Transverse colon (tissue), 4 donors: ENCODE data around the gene STON2. TPM values are rescaled to one million over a fixed set of nuclear protein-coding genes. Genes with fewer than 3 reads are reported as not detected.
A peak's percentile ranks its signal among the peaks of the same experiment; 100 is the strongest.
"Not testable (repeated sequence)": the region's sequence is repeated elsewhere in the genome, so short reads cannot be mapped to it uniquely, and the experiment has no call there.

Experiments
- DNase-seq: peaks from one replicate; pipeline ENCODE4 v3.0.0-alpha.2; 2019
- H3K27ac ChIP-seq, 4 donors: fragments of 200-600 bp; sonication (generic); 2 replicates each; pipeline ENCODE4 v1.5.1; 2016 to 2018; ENCODE audit warnings: inconsistent platforms in 4 of 4
- H3K27me3 ChIP-seq: fragments of 200-600 bp; sonication (generic); 2 replicates; pipeline ENCODE4 v1.5.1; 2017; ENCODE audit warnings: inconsistent platforms
- H3K36me3 ChIP-seq, 4 donors: fragments of 200-600 bp; sonication (generic); 2 replicates each; pipeline ENCODE4 v1.5.1; 2017 to 2019; ENCODE audit warnings: inconsistent platforms in 4 of 4
- H3K4me1 ChIP-seq, 4 donors: fragments of 200-600 bp; sonication (generic); 2 replicates each; pipeline ENCODE4 v1.5.1; 2017 to 2020; ENCODE audit warnings: inconsistent platforms in 4 of 4
- H3K4me3 ChIP-seq, 4 donors: fragments of 200-600 bp; sonication (generic); 1 replicate in 1 of 4; 2 replicates in 3 of 4; pipeline versions ENCODE4 v1.5.1 to v1.6.1; 2017 to 2019; ENCODE audit warnings: inconsistent platforms in 4 of 4
- H3K9me3 ChIP-seq, 2 donors: fragments of 200-600 bp; sonication (generic); 2 replicates each; pipeline ENCODE4 v1.5.1; 2017 to 2019; ENCODE audit warnings: inconsistent platforms in 2 of 2
- CTCF ChIP-seq, 5 experiments: fragments of 200-600 bp in 3 of 5; fragments of 450-650 bp in 2 of 5; sonication (generic) in 3 of 5; IDR thresholded peaks; 1 replicate in 2 of 5; 2 replicates in 3 of 5; pipeline ENCODE4 v1.5.1; 2016 to 2017; ENCODE audit warnings: antibody characterized with exemption in 5 of 5, inconsistent platforms in 3 of 5, mild to moderate bottlenecking in 2 of 5, moderate library complexity in 1 of 5
- EP300 ChIP-seq: sonication (generic); formaldehyde crosslinking; IDR thresholded peaks from one replicate; pipeline ENCODE4 v1.6.1; 2017; ENCODE audit warnings: antibody characterized with exemption, low read depth
- POLR2A ChIP-seq: fragments of 450-650 bp; IDR thresholded peaks from one replicate; pipeline ENCODE4 v1.6.1; 2016; ENCODE audit warnings: antibody characterized with exemption, mild to moderate bottlenecking, moderate library complexity
- POLR2AphosphoS5 ChIP-seq, 3 donors: sonication (generic); formaldehyde crosslinking; IDR thresholded peaks; one replicate each; pipeline ENCODE4 v1.6.1; 2016; ENCODE audit warnings: antibody characterized with exemption in 3 of 3
- WGBS, 2 donors: methylation state at CpG; one replicate each; pipeline ENCODE4 v1.1.5; 2018; ENCODE audit warnings: low coverage in 1 of 2; 5-methylcytosine and 5-hydroxymethylcytosine counted together
- in situ Hi-C, 4 donors: fragments of 200-750 bp; cut with MboI; loops; one replicate each; pipeline versions ENCODE4 v1.15.0 to v1.15.1; 2017; ENCODE audit warnings: low sequenced_read_pairs in 3 of 4, low pct_ligation_motif_present in 1 of 4, low pct_unique_long_range_greater_than_20kb in 1 of 4
- intact Hi-C: fragments of 100-400 bp; cut with DNase I; formaldehyde crosslinking; loops from one replicate; pipeline ENCODE4 v1.15.1; 2023; ENCODE audit warnings: low total_unique reads
- total RNA-seq, 4 donors: library from RNA; depleted of rRNA; stranded (reverse); fragments of >200 nt; gene quantifications; one replicate each; pipeline ENCODE4 v1.1.0, GENCODE V29; 2016

The STON2 gene
- total RNA-seq, 4 donors from 2014 or later, result 10.8 to 39.4 (median 17.5) TPM

DNA sequence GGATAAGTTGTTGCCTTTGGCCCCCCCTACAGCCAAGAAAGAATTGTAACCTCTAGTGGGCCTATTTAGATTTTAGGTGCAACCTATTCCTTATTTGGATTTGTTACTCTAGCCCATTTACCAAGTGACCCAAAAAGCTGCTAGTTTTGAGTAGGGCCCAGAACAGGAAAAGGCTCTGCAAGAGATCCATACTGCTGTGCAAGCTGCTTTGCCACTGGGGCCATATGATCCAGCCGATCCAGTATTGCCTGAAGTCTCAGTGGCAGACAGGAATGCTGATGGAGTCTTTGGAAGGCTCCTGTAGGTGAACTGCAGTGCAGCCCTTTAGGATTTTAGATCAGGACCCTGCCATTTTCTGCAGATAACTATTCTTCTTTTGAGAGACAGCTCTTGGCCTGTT lies 166.5 kb downstream of the STON2 start:
- Histone ChIP-seq H3K27me3 (no peaks in the 10 kb centered on the region), H3K36me3 (no peaks in the 10 kb centered on the region), H3K27ac (no peak overlapping the region), H3K4me3 (no peak overlapping the region), H3K9me3 (no peaks in the 10 kb centered on the region), H3K4me1 (no peaks in the 10 kb centered on the region)
- intact Hi-C loops (loop anchor here (5.0 kb wide), 1 partner anchor 1541 kb away; no protein-coding TSS in a partner anchor), in situ Hi-C loops (no loop called here)
- 93% methylated on average over 1 of the region's 1 CpG; no CpG with 5 or more reads in 1 of the 2 donors for WGBS, 2 donors
- no peak for DNase-seq
- TF ChIP-seq POLR2A (no peak), CTCF (IDR thresholded peaks at IDR 0.05) (no peak)

DNA sequence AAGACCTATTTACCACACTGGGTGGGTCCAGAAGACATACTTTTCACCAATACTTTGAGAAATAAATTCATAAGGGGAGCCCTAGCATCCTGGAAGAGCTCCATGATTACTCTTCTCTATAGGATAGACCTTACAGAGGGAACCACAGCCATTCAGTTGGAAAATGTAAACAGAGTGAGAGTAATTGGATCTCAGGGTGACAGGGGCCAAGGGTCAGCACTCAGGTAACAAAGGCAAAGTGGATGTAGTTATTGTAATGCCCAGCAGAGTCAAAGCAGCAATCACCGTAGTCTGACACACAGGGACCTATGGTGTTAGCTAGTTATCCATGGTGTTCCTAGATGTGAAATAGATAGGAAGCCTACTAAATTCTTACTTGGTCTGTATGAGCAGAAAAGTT lies 168.6 kb downstream of the STON2 start:
- Histone ChIP-seq H3K4me1 (no peaks in the 10 kb centered on the region), H3K27ac (no peak overlapping the region), H3K27me3 (no peaks in the 10 kb centered on the region), H3K36me3 (no peaks in the 10 kb centered on the region), H3K4me3 (no peak overlapping the region), H3K9me3 (no peaks in the 10 kb centered on the region)
- WGBS, 2 donors, result 64 to 86% methylated on average over 1 of the region's 1 CpG
- no peak for TF ChIP-seq POLR2A
- TF ChIP-seq EP300, result no peak
- no peak for TF ChIP-seq CTCF (IDR thresholded peaks at IDR 0.05)
- no peak for TF ChIP-seq POLR2AphosphoS5 (IDR thresholded peaks at IDR 0.05)
- no peak for DNase-seq
- in situ Hi-C loops (no loop called here), intact Hi-C loops (loop anchor here (5.0 kb wide), 1 partner anchor 1539 kb away; no protein-coding TSS in a partner anchor)

DNA sequence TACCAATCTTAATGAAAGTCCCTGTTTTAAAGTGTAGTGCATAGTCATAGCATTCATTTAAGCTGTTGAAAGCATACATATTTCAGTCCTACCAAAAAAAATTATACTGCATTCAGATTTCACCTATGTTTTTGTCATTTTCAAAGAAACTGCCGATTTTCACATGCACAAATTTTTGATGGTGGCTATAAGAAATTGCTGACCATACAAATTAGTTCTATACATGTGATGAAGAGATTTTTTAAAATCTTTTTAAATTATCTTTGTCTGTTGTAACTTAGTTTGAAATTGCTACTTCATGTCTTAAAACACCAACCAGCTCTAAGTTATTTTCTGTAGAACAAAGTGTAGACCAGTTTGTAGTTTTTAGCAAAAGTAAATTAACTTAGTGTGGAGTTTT lies 175.9 kb downstream of the STON2 start:
- in situ Hi-C loops, result no loop called here
- Histone ChIP-seq H3K36me3 (no peaks in the 10 kb centered on the region), H3K4me3 (no peak overlapping the region), H3K27ac (no peak overlapping the region), H3K9me3 (no peaks in the 10 kb centered on the region), H3K4me1 (peaks cover 6 to 16% (median 11%) of the 10 kb centered on the region in 4 donors), H3K27me3 (no peaks in the 10 kb centered on the region)
- 89 to 100% methylated on average over 1 of the region's 1 CpG for WGBS, 2 donors
- no peak for TF ChIP-seq POLR2A
- TF ChIP-seq EP300, result no peak
- no peak for TF ChIP-seq CTCF (IDR thresholded peaks at IDR 0.05)
- no peak for TF ChIP-seq POLR2AphosphoS5 (IDR thresholded peaks at IDR 0.05)
- intact Hi-C loops, result no loop called here
- no peak for DNase-seq

DNA sequence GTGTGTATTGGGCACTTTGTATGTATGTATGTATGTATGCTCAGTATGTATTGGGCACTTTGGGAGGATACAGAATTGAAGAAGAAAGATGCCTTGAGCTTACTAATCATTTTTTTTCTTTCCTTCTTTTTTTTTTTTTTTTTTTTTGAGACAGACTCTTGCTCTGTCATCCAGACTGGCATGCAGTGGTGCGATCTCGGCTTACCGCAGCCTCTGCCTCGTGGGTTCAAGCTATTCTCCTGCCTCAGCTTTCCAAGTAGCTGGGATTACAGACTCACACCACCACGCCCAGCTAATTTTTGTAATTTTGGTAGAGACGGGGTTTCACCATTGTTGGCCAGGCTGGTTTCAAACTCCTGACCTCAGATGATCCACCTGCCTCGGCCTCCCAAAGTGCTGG lies 176.3 kb downstream of the STON2 start:
- WGBS, 2 donors, result 97 to 99% methylated on average over 5 to 7 of the region's 7 CpGs
- peaks cover 6 to 19% (median 14%) of the 10 kb centered on the region in 4 donors for H3K4me1 ChIP-seq
- in situ Hi-C loops, H3K27me3 ChIP-seq, H3K27ac ChIP-seq, H3K4me3 ChIP-seq, DNase-seq, H3K9me3 ChIP-seq, H3K36me3 ChIP-seq, intact Hi-C loops: not testable (repeated sequence)

- peak overlapping the region in 2 of 4 donors; percentile 98 to 99 for H3K27ac ChIP-seq
- in situ Hi-C loops, result no loop called here
Measured at GRCh38 chr14:81222691-81223090, 177.4 kb downstream of the STON2 start.

More at GRCh38 chr14:81222691-81223090, 177.4 kb downstream of the STON2 start:
- peaks cover 13 to 30% (median 24%) of the 10 kb centered on the region in 4 donors for H3K4me1 ChIP-seq
- H3K4me3 ChIP-seq, result no peak overlapping the region
- no peak for DNase-seq
- H3K9me3 ChIP-seq, result no peaks in the 10 kb centered on the region
- no peaks in the 10 kb centered on the region for H3K36me3 ChIP-seq
- WGBS, 2 donors, result 31 to 67% methylated on average over 2 of the region's 2 CpGs
- intact Hi-C loops, result no loop called here
- no peak for TF ChIP-seq EP300
- no peak for TF ChIP-seq POLR2A
- no peak for TF ChIP-seq POLR2AphosphoS5 (IDR thresholded peaks at IDR 0.05)
- TF ChIP-seq CTCF (IDR thresholded peaks at IDR 0.05), result no peak
- no peaks in the 10 kb centered on the region for H3K27me3 ChIP-seq
